Adipocyte (in vitro differentiated cells): ENCODE measurements around the gene NR1D2.
A peak's percentile ranks its signal among the peaks of the same experiment; 100 is the strongest.

ENCODE experiments used
- DNase-seq: peaks from one replicate; pipeline ENCODE4 v3.0.0-alpha.2; 2015; ENCODE audit warnings: low read depth
- H3K27me3 ChIP-seq: replicated peaks from 2 replicates; pipeline ENCODE4 v1.7.0; 2013; ENCODE audit warnings: mild to moderate bottlenecking, low read length, moderate library complexity; ENCODE audit not compliant: control insufficient read depth, insufficient read depth
- H3K36me3 ChIP-seq: 2 replicates; pipeline ENCODE4 v1.7.0; 2013; ENCODE audit warnings: low read length, mild to moderate bottlenecking, moderate library complexity; ENCODE audit not compliant: control insufficient read depth, insufficient read depth, severe bottlenecking
- H3K4me1 ChIP-seq: 2 replicates; pipeline ENCODE4 v1.7.0; 2013; ENCODE audit warnings: mild to moderate bottlenecking, low read length, moderate library complexity; ENCODE audit not compliant: control insufficient read depth, insufficient read depth
- H3K4me3 ChIP-seq: 2 replicates; pipeline ENCODE4 v1.7.0; 2013; ENCODE audit warnings: mild to moderate bottlenecking, low read length, moderate library complexity
- H3K9ac ChIP-seq: 2 replicates; pipeline ENCODE4 v1.7.0; 2013; ENCODE audit warnings: mild to moderate bottlenecking, low read length, moderate library complexity
- H3K9me3 ChIP-seq: 2 replicates; pipeline ENCODE4 v1.7.0; 2013; ENCODE audit warnings: mild to moderate bottlenecking, low read length, moderate library complexity; ENCODE audit not compliant: control insufficient read depth

The NR1D2 gene

GRCh38 chr3:23932571-23932970, 12.5 kb upstream of the NR1D2 start:
- DNase-seq: no peak
- no peak overlapping the region for H3K4me3 ChIP-seq
- no peaks in the 10 kb centered on the region for H3K36me3 ChIP-seq
- H3K9ac ChIP-seq: no peak overlapping the region
- H3K4me1 ChIP-seq: no peaks in the 10 kb centered on the region
- H3K27me3 ChIP-seq: no peaks in the 10 kb centered on the region
- H3K9me3 ChIP-seq: no peaks in the 10 kb centered on the region

- no peaks in the 10 kb centered on the region for H3K27me3 ChIP-seq
- DNase-seq: no peak
- no peaks in the 10 kb centered on the region for H3K36me3 ChIP-seq
- no peaks in the 10 kb centered on the region for H3K4me1 ChIP-seq
- no peaks in the 10 kb centered on the region for H3K9me3 ChIP-seq
- H3K9ac ChIP-seq: no peak overlapping the region
- H3K4me3 ChIP-seq: no peak overlapping the region
Observed at GRCh38 chr3:23934253-23934652, 10.8 kb upstream of the NR1D2 start.

- DNase-seq: no peak
Observed at GRCh38 chr3:23937296-23937695, 7.8 kb upstream of the NR1D2 start.

GRCh38 chr3:23938688-23939087, 6.4 kb upstream of the NR1D2 start:
- Histone ChIP-seq H3K4me1 (no peaks in the 10 kb centered on the region), H3K27me3 (no peaks in the 10 kb centered on the region), H3K9me3 (no peaks in the 10 kb centered on the region), H3K4me3 (no peak overlapping the region), H3K9ac (no peak overlapping the region), H3K36me3 (no peaks in the 10 kb centered on the region)
- DNase-seq: no peak

More at GRCh38 chr3:23937296-23937695, 7.8 kb upstream of the NR1D2 start:
- Histone ChIP-seq H3K27me3 (no peaks in the 10 kb centered on the region), H3K4me1 (no peaks in the 10 kb centered on the region), H3K9ac (no peak overlapping the region), H3K36me3 (no peaks in the 10 kb centered on the region), H3K4me3 (no peak overlapping the region), H3K9me3 (no peaks in the 10 kb centered on the region)

GRCh38 chr3:23940775-23941174, 4.3 kb upstream of the NR1D2 start:
- no peak for DNase-seq
- no peaks in the 10 kb centered on the region for H3K9me3 ChIP-seq

GRCh38 chr3:23941440-23941839, 3.6 kb upstream of the NR1D2 start:
- H3K27me3 ChIP-seq: no peaks in the 10 kb centered on the region
- H3K9me3 ChIP-seq: no peaks in the 10 kb centered on the region
- H3K9ac ChIP-seq: no peak overlapping the region
- H3K4me1 ChIP-seq: peaks cover 3% of the 10 kb centered on the region
- no peaks in the 10 kb centered on the region for H3K36me3 ChIP-seq
- DNase-seq: no peak
- H3K4me3 ChIP-seq: no peak overlapping the region

More at GRCh38 chr3:23940775-23941174, 4.3 kb upstream of the NR1D2 start:
- Histone ChIP-seq H3K9ac (no peak overlapping the region), H3K36me3 (no peaks in the 10 kb centered on the region), H3K4me1 (no peaks in the 10 kb centered on the region), H3K4me3 (no peak overlapping the region), H3K27me3 (no peaks in the 10 kb centered on the region)

- DNase-seq: no peak
- no peak overlapping the region for H3K9ac ChIP-seq
- no peaks in the 10 kb centered on the region for H3K9me3 ChIP-seq
- no peaks in the 10 kb centered on the region for H3K36me3 ChIP-seq
- no peaks in the 10 kb centered on the region for H3K27me3 ChIP-seq
- H3K4me3 ChIP-seq: no peak overlapping the region
- peaks cover 14% of the 10 kb centered on the region for H3K4me1 ChIP-seq
Observed at GRCh38 chr3:23942546-23942945, 2.5 kb upstream of the NR1D2 start.

- Histone ChIP-seq H3K4me1 (peaks cover 20% of the 10 kb centered on the region), H3K27me3 (no peaks in the 10 kb centered on the region), H3K4me3 (peak overlapping the region; percentile 88), H3K9ac (peak overlapping the region; percentile 35), H3K36me3 (no peaks in the 10 kb centered on the region), H3K9me3 (no peaks in the 10 kb centered on the region)
- DNase-seq: no peak
Observed at GRCh38 chr3:23944007-23944783, 891 bp upstream of the NR1D2 start.

GRCh38 chr3:23945663-23945912, 502 bp downstream of the NR1D2 start:
- Histone ChIP-seq H3K36me3 (no peaks in the 10 kb centered on the region), H3K9me3 (no peaks in the 10 kb centered on the region), H3K27me3 (no peaks in the 10 kb centered on the region), H3K4me3 (peak overlapping the region; percentile 88), H3K9ac (peak overlapping the region; percentile 79), H3K4me1 (peaks cover 28% of the 10 kb centered on the region)
- no peak for DNase-seq

GRCh38 chr3:23945913-23946687, 1.0 kb downstream of the NR1D2 start:
- peak; percentile 98 for DNase-seq
- Histone ChIP-seq H3K9me3 (no peaks in the 10 kb centered on the region), H3K9ac (peak overlapping the region; percentile 79), H3K4me1 (peaks cover 28% of the 10 kb centered on the region), H3K4me3 (peak overlapping the region; percentile 87), H3K36me3 (no peaks in the 10 kb centered on the region), H3K27me3 (no peaks in the 10 kb centered on the region)

- H3K9ac ChIP-seq: no peak overlapping the region
- DNase-seq: no peak
- no peak overlapping the region for H3K4me3 ChIP-seq
- no peaks in the 10 kb centered on the region for H3K27me3 ChIP-seq
- no peaks in the 10 kb centered on the region for H3K36me3 ChIP-seq
- peaks cover 38% of the 10 kb centered on the region for H3K4me1 ChIP-seq
- H3K9me3 ChIP-seq: no peaks in the 10 kb centered on the region
Observed at GRCh38 chr3:23948761-23949160, 3.7 kb downstream of the NR1D2 start.
